HepG2 (cell line): ENCODE data around the gene TACC2.

ENCODE experiments used
- ARNT2 ChIP-seq: sonication (generic); formaldehyde crosslinking; IDR thresholded peaks from 2 replicates; pipeline ENCODE4 v1.8.0; 2022; ENCODE audit warnings: mild to moderate bottlenecking, low read depth, missing genetic modification reagents, moderate library complexity
- CCDC6 ChIP-seq: sonication (generic); formaldehyde crosslinking; IDR thresholded peaks from 2 replicates; pipeline ENCODE4 v1.8.1; 2022; ENCODE audit warnings: mild to moderate bottlenecking, missing genetic modification reagents, moderate library complexity
- POLR2A ChIP-seq, 2 experiments: IDR thresholded peaks; 2 replicates each; pipeline ENCODE4 v1.6.1; 2011; ENCODE audit warnings: low read depth in 2 of 2, low read length in 2 of 2, mild to moderate bottlenecking in 1 of 2, moderate library complexity in 1 of 2; ENCODE audit not compliant: insufficient read depth in 1 of 2
- SIN3A ChIP-seq: IDR thresholded peaks from 2 replicates; pipeline ENCODE4 v1.6.1; 2011; ENCODE audit warnings: low read depth, mild to moderate bottlenecking, control low read depth, low read length, borderline replicate concordance
- THAP9 ChIP-seq: sonication (generic); formaldehyde crosslinking; IDR thresholded peaks from 2 replicates; pipeline ENCODE4; 2020; ENCODE audit warnings: missing genetic modification reagents, mild to moderate bottlenecking, borderline replicate concordance
- ZNF124 ChIP-seq: sonication (generic); formaldehyde crosslinking; IDR thresholded peaks from 2 replicates; pipeline ENCODE4 v1.4.0; 2020; ENCODE audit warnings: missing genetic modification reagents
- TF ChIP-seq, protein P1 (sequence below): IDR thresholded peaks from 2 replicates; pipeline ENCODE4 v1.6.1; 2012; ENCODE audit warnings: inconsistent platforms
- TF ChIP-seq, protein P2 (sequence below): sonication (generic); formaldehyde crosslinking; conservative IDR thresholded peaks from 2 replicates; pipeline ENCODE4 v1.4.0; 2020; ENCODE audit warnings: missing genetic modification reagents

DNA sequence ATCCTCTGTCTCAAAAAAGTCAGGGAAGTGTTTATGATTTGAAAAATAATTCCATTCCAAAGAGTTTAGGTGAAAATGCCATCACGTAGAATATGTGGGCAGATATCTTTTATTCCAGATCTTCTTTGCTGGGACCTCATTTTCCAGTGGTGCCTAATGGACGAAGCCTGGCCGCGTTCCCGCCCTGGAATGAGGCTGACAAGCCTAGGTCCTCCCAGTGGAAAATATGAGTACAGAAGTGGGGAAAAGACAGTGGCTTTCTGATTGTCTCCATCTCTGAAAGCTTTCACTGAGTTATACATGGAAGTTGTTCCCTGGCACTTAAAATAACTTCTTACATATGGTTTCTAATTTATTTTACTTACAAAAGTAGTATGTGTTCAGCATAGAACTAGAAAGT, 139.4 kb downstream of the TACC2 start:
- TF ChIP-seq, protein P1, sequence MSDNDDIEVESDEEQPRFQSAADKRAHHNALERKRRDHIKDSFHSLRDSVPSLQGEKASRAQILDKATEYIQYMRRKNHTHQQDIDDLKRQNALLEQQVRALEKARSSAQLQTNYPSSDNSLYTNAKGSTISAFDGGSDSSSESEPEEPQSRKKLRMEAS: no peak
- TF ChIP-seq POLR2A (IDR thresholded peaks at IDR 0.05; ENCODE audit: insufficient read depth in 1 of 2, low read depth in 2 of 2, low read length in 2 of 2): no peak
- no peak for TF ChIP-seq ARNT2
- TF ChIP-seq, protein P2, sequence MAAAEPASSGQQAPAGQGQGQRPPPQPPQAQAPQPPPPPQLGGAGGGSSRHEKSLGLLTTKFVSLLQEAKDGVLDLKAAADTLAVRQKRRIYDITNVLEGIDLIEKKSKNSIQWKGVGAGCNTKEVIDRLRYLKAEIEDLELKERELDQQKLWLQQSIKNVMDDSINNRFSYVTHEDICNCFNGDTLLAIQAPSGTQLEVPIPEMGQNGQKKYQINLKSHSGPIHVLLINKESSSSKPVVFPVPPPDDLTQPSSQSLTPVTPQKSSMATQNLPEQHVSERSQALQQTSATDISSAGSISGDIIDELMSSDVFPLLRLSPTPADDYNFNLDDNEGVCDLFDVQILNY (CRISPR knock-in tag): no peak
- no peak for TF ChIP-seq ZNF124 (CRISPR knock-in tag)
- no peak for TF ChIP-seq SIN3A
- no peak for TF ChIP-seq THAP9 (CRISPR knock-in tag)
- TF ChIP-seq CCDC6 (CRISPR knock-in tag): no peak
